ENCODE results near the gene TCEANC.
"Not testable (repeated sequence)": the region's sequence is repeated elsewhere in the genome, so short reads cannot be mapped to it uniquely, and the experiment has no call there.

The TCEANC gene

DNA sequence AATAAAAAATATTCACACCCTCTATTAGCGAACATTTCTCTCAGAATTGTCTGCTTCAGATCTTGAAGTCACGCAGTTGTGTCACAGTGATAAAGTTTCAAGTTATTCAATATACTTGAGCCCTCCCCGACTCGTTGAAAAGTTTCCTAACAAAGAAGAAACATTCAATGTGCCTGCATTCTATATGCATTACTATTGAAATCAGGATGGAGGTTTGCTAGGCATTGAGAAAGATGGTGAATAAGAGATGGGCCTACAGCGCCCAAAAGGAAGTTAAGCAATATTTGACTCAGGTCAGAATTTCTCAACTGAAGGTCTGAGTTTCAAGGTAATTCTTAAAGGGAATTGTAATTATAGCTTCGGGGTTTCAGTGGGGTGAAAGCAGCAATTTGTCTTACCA, 6.1 kb downstream of the TCEANC start:
- DNase-seq, result no peak

DNA sequence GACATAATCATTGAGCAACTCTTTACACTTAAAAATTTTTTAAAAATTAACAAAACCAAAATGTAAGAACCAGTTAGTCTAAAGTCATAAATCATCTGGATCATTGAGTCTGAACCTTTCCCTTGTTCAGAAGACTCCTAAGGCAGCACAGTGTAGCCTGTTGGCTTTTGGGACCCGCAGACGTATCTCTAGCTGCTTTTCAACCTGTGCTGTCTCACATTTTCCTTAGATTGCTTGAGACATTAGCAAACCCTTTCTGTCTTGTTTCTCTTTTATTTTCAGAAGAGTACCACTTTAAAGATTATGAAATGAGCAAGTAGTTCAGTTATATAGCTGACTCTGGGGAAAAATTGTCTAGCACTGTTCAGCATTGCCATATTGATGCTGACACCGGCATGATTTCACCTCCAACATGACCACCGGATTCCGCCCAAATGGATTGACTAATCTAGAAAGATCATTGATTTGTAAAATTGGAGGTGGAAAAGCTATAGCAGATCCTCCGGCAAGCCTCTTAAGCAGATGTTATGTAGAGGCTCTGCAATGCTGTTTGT, 8.9 kb downstream of the TCEANC start:
- DNase-seq, result no peak

- DNase-seq, result no peak
Observed at GRCh38 chrX:13662355-13662791, 9.4 kb downstream of the TCEANC start.

GRCh38 chrX:13664020-13664419, 11.1 kb downstream of the TCEANC start:
- DNase-seq, result no peak

DNA sequence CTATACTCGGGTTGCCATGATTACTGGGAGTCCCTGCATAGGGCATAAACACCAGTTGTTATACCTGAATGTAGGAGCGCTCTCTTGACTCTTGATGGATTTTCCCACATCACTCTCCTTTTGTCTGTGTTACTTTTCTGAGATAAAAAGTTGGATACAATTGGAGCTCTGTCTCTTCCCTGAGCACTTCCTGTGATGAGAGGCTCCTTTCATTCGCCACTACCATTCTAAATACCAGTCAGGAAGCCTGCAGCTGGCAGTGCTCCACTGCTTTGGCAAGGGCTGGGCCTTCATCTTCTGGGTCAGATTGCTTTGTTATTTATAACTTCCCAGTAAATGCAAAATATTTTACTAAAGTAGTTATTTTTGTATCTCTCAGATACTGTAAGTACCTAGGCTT, 13.9 kb downstream of the TCEANC start:
- no peak for DNase-seq

- no peak for DNase-seq
Observed at GRCh38 chrX:13667919-13668318, 15.0 kb downstream of the TCEANC start.

DNA sequence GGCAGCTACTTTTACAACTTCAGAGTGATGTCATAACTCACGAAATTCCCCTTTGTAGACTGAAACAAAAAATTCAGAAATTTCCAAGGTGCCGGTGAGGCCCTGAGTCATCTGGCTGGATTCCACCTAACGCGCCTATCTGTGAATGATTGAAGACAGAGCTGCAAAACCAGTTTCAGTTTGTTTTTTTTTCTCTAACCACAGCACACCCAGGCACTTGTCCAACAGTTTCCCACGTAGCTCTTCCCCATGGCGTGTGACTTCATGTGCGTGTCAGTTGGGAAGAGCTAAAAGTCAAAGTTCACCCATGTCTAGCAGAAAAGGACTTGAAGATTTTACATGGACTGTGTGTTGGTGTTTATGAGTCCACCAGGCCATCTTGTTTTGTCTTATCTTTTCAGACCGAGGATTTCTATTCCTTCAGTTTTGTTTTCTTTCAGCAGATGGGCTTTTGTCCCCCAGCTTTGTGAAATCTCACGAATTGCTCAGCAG, 16.4 kb downstream of the TCEANC start:
- peak; percentile 38 for DNase-seq

DNA sequence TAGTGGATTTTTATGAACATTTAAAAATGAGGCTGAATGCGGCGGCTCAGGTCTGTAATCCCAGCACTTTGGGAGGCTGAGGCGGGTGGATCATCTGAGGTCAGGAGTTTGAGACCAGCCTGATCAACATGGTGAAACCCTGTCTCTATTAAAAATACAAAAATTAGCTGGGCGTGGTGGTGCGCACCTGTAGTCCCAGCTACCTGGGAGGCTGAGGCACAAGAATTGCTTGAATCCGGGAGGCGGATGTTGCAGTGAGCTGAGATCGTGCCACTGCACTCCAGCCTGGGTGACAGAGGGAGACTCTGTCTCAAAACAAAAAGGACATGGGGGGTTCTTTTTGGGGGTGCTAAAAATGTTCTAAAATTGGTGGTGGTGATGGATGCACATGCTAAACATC, 16.8 kb downstream of the TCEANC start:
- not testable (repeated sequence) for DNase-seq

GRCh38 chrX:13670197-13670596, 17.3 kb downstream of the TCEANC start:
- DNase-seq, result no peak

- no peak for DNase-seq
Observed at GRCh38 chrX:13673016-13673415, 20.1 kb downstream of the TCEANC start.

DNA sequence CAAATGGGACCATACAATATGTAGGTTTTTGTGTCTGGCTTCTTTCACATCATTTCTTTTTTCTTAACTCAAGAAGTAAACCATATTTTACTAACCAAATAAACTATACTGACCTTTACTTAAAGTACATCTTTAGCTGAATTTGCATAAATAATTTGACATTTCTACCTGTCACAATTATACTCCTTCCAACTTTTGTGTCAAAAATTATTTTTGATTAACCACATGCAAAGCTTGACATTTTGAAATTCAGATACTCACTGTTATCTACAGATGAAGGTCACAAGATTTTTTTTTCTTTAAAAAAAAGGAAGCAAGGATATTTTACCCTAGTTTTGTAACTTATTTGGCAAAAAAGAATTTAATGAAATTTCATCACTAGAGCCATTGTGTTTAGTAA, 23.9 kb downstream of the TCEANC start:
- no peak for DNase-seq

GRCh38 chrX:13679700-13680099, 26.8 kb downstream of the TCEANC start:
- not testable (repeated sequence) for DNase-seq

DNA sequence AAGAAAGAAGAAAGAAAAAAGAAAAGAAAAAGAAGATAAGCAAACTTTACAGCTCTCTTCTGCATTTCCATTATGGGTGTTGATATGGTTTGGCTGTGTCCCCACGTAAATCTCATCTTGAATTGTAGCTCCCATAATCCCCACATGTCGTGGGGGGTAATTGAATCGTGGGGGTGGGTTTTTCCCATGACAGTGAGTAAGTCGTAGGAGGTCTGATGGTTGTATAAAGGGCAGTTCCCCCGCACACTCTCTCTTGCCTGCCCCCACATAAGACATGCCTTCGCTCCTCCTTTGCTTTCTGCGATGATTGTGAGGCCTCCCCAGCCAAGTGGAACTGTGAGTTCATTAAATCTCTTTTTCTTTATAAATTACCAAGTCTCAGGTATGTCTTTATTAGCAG, 28.7 kb downstream of the TCEANC start:
- no peak for DNase-seq

- DNase-seq, result no peak
Observed at GRCh38 chrX:13684361-13684760, 31.4 kb downstream of the TCEANC start.

DNA sequence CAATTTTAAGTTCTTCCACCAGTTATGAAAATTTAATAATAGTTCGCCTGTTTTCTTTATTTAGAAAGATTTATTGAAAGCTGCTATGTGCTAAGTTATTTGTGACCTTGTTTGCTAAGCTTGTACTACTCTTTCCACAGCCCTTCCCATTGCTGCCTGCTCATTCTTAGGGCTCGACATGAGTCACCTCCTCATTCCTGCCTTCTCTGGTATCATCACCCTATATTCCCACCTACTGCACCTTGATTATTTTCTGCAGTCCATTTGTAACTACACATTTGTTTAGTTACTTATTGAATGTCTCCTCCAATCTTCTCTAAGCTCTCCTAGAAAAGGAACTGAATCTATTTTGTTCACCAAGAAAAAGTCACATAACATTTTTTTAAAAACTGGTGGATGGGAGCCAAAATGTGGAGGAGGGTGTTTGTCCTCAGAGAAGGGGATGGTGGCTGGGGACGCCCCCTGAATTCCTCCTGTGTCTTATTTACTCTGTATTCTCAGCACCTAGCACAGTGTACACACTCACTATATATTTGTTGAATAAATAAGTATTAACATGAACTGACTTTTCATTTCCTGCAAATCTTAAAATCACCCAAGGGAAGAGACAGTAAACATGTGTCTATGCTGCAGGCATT, 32.3 kb downstream of the TCEANC start:
- DNase-seq, result no peak

DNA sequence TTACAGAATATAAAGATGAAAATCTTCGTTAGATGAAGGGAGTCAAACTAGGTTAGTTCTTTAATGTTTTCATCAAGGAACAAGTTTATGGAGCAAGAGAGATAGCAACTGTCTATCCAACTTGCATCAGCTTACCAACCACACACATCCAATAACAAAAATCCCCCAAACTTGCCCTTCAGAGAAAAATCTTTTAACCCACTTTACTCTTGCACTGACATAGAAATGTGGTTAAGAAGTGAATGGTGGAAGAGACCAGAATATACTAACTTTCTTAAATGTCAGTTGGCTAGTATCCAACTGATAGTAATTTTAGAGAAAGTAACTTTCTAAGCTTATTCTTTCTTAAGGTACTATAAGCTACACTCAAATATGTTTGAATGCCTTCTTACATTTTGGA, 34.3 kb downstream of the TCEANC start:
- DNase-seq, result no peak

- no peak for DNase-seq
Observed at GRCh38 chrX:13688384-13688957, 35.5 kb downstream of the TCEANC start.

- peak; percentile 42 for DNase-seq
Observed at GRCh38 chrX:13688958-13689740, 36.2 kb downstream of the TCEANC start, which contains the start of gene RAB9A. RAB9A (plus strand) TSS chrX:13689128; CDS start chrX:13708747, 19,619 bp downstream.

DNA sequence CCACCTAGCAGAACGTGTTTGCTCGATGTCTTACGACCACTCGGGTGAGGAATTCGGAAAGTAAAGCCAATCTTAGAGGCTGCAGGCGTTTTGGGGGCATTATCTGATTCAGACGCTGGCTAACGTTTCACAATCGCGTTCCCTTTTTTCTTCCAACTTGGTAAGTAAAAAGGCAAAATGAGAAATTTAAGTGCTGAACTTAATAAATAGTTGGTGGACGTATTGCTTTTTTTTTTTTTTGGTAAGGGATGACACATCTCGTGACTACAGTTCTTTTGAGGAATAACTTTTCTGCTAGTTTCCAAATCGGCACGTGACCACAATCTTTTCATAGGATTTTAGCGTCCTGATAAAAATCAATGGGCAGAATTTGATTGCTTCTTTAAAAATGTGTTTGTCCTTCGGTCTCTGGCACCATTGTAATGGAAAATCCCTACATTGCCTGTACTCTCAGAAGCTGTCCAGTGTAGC, 36.8 kb downstream of the TCEANC start:
- no peak for DNase-seq

- DNase-seq, result no peak
Observed at GRCh38 chrX:13690836-13691235, 37.9 kb downstream of the TCEANC start.

DNA sequence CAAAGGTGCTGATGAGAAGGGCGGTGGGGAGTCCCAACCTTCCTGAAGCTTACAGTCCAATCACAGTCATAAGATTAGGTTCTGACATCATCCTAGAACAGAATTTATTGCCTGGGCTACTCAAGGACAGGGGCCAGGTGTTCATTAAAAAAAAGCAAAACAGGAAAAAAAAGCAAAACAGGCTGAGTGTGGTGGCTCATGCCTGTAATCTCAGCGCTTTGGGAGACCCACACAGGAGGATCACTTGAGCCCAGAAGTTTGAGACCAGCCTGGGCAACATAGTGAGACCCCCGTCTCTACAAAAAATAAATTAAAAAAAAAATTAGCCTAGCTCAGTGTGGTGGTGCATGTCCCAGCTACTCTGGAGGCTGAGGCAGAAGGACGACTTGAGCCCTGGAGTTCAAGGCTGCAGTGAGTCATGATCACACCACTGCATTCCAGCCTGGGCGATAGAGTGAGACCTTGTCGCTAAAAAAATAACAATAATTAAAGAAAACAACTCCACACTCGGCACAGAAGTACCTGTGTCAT, 39.0 kb downstream of the TCEANC start:
- DNase-seq, result no peak

DNA sequence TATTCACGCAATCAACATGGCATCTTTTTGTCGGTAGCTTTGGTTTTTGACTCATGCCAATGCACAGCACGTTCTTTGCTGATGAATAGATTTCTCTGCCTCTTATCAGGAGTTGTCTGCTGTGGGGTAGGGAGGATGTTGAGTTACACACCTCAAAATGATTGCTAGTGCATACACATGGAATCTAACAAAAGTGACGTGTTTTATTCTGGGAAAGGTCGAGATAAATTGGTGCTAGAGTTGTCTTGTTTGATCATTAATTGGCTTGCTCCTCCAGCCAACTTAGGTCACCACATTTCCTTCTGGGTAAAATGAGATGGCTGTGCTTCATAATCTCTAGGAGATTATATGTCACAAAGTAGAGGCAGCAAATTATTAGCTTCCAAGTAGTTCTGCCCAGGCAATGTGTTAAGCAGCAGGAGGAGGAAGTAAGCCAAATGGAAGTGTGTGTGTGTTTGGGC, 39.9 kb downstream of the TCEANC start:
- DNase-seq, result no peak

- DNase-seq, result no peak
Observed at GRCh38 chrX:13693341-13693961, 40.5 kb downstream of the TCEANC start.

Measured in COR-L47 (cell line).